HAP-1 (cell line): ENCODE measurements around the gene F10.

ENCODE experiments used
- DNase-seq, 2 experiments: peaks; one replicate each; pipeline ENCODE4 v3.0.0-alpha.2; 2016 to 2020; ENCODE audit warnings: low spot score in 2 of 2
- H3K27me3 ChIP-seq: fragments of 250-450 bp; sonication (Bioruptor Pico); 2 replicates; pipeline ENCODE4 v1.5.1; 2020; ENCODE audit warnings: low read depth, mild to moderate bottlenecking, moderate library complexity
- H3K36me3 ChIP-seq: fragments of 250-450 bp; sonication (Bioruptor Pico); replicated peaks from 2 replicates; pipeline ENCODE4 v1.5.1; 2020; ENCODE audit warnings: mild to moderate bottlenecking
- H3K4me1 ChIP-seq: fragments of 250-450 bp; sonication (Bioruptor Pico); 2 replicates; pipeline ENCODE4 v1.5.1; 2020; ENCODE audit warnings: mild to moderate bottlenecking
- H3K4me3 ChIP-seq: fragments of 250-450 bp; sonication (Bioruptor Pico); 2 replicates; pipeline ENCODE4 v1.5.1; 2020; ENCODE audit warnings: mild to moderate bottlenecking, moderate library complexity
- H3K9me3 ChIP-seq: fragments of 250-450 bp; sonication (Bioruptor Pico); 2 replicates; pipeline ENCODE4 v1.5.1; 2020; ENCODE audit warnings: mild to moderate bottlenecking, moderate library complexity
- in situ Hi-C: fragments of 300-500 bp; cut with MboI; formaldehyde crosslinking; loops from 3 replicates; pipeline ENCODE4 v1.14.3; 2020; ENCODE audit warnings: low sequenced_read_pairs, inconsistent platforms, mixed read lengths

Gene F10

DNA sequence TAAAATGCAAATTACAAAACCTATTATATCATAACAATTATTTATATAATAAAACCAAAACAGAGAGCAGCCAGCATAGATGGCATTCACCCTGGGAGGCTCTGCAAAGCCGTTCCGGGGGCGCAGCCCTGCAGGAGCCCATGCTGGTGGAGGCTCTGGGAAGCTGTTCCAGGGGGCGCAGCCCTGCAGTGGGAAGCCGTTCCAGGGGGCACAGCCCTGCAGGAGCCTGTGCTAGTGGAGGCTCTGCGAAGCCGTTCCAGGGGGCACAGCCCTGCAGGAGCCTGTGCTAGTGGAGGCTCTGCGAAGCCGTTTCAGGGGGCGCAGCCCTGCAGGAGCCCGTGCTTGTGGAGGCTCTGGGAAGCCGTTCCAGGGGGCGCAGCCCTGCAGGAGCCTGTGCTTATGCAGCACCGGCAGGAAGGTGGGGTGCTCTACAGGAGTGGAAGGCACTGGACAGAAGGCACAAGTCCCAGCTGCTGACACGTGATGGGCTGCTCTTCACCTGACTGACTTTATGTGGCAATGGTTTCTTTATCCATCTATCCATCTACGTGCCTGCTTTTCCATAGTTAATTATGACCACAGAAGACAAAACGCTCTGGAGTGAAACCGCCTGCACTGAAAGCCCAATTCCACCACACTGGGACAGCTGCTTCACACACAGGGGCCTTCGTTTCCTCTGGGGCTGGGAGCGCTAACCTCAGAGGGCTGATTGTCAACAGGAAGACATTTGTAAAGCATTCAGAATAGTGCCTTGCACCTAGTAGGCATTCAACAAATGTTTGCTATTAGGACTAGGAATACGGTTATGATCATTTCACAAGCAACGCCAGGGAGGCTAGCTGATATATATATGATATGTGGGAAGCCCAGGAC, 62.2 kb downstream of the F10 start:
- H3K36me3 ChIP-seq = peaks cover 64% of the 10 kb centered on the region
- no peak for DNase-seq
- no peaks in the 10 kb centered on the region for H3K27me3 ChIP-seq
- H3K4me3 ChIP-seq = no peak overlapping the region
- in situ Hi-C loops = no loop called here
- H3K4me1 ChIP-seq = no peaks in the 10 kb centered on the region
- no peaks in the 10 kb centered on the region for H3K9me3 ChIP-seq

DNA sequence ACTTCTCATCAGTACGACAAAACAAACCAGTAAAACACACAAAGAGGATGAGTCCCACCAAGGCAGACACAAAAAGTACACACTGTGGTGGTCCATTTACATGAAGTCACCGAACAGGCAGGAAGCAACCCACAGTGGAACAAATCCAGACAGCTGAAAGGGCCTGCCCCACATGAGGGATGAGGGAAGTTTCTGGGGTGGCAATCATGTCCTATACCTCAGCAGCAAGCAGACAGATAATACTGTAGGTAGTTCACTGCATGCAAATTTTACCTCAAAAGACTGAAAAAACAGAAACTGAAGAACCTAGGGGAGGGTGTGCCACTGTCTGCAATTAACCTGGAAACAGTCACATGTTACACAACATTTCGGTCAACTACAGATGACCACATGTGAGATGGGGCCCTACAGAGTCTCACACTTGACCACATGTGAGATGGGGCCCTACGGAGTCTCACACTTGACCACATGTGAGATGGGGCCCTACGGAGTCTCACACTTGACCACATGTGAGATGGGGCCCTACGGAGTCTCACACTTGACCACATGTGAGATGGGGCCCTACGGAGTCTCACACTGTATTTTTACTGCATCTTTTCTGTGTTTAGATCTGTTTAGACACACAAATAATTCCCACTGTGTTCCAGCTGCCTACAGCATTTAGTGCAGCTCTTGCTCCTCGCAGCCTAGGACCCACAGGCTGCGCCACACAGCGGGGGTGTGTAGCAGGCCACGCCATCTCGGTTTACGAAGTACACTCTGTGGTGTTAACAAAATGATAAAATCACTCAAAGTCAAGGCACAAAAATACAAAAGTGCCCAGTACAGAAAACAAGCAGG, 63.7 kb downstream of the F10 start:
- Histone ChIP-seq H3K4me3 (no peak overlapping the region), H3K4me1 (no peaks in the 10 kb centered on the region), H3K36me3 (peaks cover 56% of the 10 kb centered on the region), H3K27me3 (no peaks in the 10 kb centered on the region), H3K9me3 (no peaks in the 10 kb centered on the region)
- in situ Hi-C loops = no loop called here
- DNase-seq = no peak

DNA sequence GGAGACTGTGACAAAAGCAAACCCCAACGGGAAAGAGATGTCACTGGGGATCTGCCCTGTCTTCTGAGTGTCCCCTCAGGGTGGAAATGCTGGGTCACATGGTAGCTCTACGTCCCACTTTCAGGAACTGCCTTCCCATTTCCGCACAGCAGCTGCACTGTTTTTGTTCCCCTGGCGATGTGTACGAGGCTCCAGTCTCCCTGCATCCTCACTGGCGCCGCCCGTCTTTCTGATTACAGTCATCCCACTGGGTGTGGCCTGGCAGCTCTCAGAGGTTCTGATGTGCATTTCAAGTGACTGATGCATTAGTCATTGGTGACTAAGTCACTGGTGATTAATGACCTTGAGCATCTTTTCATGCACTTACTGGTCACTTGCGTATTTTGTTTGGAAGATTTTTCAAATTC, 64.7 kb downstream of the F10 start:
- in situ Hi-C loops = no loop called here
- H3K9me3 ChIP-seq = no peaks in the 10 kb centered on the region
- H3K27me3 ChIP-seq = no peaks in the 10 kb centered on the region
- no peaks in the 10 kb centered on the region for H3K4me1 ChIP-seq
- peak; percentile 8 to 60 for DNase-seq
- H3K4me3 ChIP-seq = no peak overlapping the region
- H3K36me3 ChIP-seq = peaks cover 49% of the 10 kb centered on the region

DNA sequence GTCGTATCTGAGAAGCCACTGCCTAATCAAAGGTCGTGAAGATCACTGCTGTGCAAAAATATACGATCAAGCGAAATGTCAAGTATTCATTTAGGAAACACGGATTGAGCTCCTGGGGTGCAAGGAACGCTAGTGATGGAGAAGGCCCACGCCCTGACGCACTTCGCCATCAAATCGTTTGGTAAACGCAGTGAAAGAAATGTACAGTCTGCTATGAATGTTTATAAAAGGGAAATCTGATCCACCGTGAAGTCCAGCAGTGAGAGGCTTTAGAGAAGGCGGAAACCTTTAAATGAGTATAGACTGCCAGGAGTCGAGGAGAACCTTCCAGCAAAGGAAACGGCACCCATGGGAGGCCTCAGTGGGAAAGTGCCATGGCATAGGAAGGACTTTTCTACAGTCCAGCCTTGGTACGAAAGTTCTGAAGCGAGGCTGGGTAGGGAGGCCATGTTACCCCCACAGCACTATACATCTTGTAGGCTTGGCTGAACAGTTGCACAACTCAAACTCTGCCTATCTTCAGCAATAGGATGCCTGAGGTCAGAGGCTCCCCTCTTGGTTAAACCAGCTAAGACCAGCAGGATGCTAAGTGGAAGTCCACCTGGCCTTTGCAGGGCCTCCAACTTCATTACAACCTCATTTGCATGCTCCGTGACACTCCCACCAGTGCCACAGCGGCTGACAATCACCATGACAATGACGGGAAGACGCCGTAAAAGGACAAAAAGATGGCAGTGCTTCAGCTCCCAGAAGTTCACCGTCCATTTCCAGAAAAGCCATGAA, 65.5 kb downstream of the F10 start:
- H3K4me3 ChIP-seq = no peak overlapping the region
- no peaks in the 10 kb centered on the region for H3K4me1 ChIP-seq
- in situ Hi-C loops = no loop called here
- no peaks in the 10 kb centered on the region for H3K27me3 ChIP-seq
- H3K36me3 ChIP-seq = peaks cover 55% of the 10 kb centered on the region
- no peak for DNase-seq
- no peaks in the 10 kb centered on the region for H3K9me3 ChIP-seq

DNA sequence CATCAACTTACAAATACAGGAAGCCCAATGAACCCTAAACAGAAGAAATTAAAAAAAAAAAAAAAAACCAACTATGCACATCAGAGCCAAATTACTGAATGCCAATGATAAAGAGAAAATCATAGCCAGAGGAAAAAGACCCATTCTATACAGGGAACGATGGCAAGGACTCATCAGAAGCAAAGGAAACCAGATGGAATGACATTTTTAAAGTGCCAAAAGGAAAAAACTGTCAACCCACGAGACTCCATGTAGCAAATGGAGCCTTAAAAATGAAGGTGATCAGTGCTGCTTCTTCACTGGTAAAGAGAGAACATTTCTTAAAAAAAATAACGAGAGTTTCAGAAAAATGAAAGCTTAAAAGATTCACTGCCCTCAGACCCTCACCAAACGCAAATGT, 67.6 kb downstream of the F10 start:
- no peak for DNase-seq
- H3K4me3 ChIP-seq = no peak overlapping the region
- peaks cover 62% of the 10 kb centered on the region for H3K36me3 ChIP-seq
- H3K4me1 ChIP-seq = no peaks in the 10 kb centered on the region
- H3K27me3 ChIP-seq = no peaks in the 10 kb centered on the region
- in situ Hi-C loops = no loop called here
- H3K9me3 ChIP-seq = no peaks in the 10 kb centered on the region

DNA sequence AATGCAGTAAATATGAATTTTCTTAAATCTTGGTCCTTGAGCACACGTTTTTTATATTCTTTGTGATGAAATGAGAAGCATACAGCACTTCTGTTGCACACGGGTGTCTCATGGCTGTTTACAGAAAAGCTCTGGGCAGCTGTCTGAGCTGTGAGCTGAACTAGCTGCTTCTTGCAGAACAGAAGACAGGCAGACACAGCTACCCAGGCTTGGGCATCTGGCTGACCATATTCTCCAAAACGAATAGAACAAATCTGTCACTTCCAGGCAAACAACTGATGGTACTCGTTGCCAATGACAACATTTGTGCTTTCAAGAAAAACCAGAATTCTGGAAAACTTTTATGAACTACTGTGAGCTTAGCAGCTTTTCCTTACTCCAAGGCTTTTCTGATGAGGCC, 69.7 kb downstream of the F10 start:
- Histone ChIP-seq H3K4me1 (no peaks in the 10 kb centered on the region), H3K36me3 (peaks cover 66% of the 10 kb centered on the region), H3K9me3 (no peaks in the 10 kb centered on the region), H3K27me3 (no peaks in the 10 kb centered on the region), H3K4me3 (no peak overlapping the region)
- no peak for DNase-seq
- in situ Hi-C loops = no loop called here

DNA sequence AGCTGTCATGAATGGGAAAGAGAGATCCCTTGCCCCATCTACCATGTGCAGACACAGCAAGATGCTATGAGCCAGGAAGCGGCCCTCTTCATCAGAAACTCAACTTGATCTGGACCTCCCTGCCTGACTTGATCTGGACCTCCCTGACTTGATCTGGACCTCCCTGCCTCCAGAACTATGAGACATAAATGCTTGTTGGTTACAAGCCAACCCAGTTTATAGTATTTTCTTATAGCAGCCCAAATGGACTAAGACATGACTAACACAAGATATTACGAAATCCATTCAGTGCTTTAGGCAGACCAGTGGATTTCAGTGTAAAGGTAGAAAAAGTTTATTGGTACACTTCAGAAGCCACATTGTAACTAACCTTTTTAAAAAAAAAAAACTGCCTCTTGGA, 70.3 kb downstream of the F10 start:
- Histone ChIP-seq H3K9me3 (no peaks in the 10 kb centered on the region), H3K27me3 (no peaks in the 10 kb centered on the region), H3K36me3 (peaks cover 67% of the 10 kb centered on the region), H3K4me3 (no peak overlapping the region), H3K4me1 (no peaks in the 10 kb centered on the region)
- in situ Hi-C loops = no loop called here
- DNase-seq = no peak

DNA sequence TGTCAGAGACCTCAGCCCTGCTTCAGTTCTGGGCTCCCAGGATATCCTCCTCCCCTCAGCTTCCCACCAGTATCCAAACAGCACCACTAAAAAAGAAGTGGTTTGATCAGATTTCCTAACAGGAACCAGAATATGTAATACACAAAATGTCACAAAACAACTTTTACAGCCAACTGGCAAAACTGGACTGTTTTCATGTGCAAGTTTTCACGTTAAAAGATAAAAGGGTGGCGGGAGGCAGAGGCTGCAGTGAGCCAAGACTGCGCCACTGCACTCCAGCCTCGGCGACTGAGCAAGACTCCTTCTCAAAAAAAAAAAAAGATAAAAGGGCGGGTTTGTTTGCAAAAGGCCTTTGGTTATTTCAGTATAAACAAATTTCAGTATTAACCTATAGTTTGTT, 72.8 kb downstream of the F10 start:
- Histone ChIP-seq H3K4me1 (no peaks in the 10 kb centered on the region), H3K36me3 (peaks cover 77% of the 10 kb centered on the region), H3K4me3 (no peak overlapping the region), H3K27me3 (no peaks in the 10 kb centered on the region), H3K9me3 (no peaks in the 10 kb centered on the region)
- DNase-seq = no peak
- in situ Hi-C loops = no loop called here

DNA sequence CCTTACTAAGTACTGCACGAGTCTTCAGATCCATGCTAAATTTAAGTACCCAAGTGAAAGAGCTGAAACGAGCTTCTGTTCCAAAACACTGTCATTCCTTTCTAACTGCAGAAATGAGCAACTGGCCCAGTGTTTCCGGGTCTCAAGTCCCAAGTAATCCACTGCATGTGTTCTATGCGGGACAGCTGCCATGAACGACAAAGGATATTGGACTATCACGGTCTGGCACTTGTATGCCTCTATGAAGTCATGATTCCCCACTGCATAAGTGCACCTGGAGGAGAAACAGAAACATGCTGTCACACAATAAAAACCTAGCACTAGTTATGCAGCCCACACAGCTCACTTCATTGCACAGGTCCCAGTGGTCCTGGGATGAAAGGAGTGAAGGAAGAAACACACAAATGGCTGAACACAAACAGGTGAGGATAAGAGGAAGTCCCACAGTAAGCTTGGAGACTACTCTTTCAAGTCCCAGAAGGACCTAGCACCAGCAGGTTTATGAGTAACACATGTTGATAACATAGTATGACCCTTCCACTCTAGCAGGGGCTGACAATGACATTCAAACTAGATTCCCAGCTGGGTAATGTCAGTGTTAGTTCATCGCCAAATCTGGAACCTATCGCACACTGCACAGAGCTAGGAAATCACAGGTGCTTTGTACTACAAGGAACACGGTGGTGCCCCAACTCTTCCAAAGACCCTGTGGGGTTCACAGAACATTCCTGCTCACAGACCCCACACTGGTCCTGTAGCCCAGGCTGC, 74.6 kb downstream of the F10 start:
- no peaks in the 10 kb centered on the region for H3K27me3 ChIP-seq
- H3K4me1 ChIP-seq = no peaks in the 10 kb centered on the region
- no peak overlapping the region for H3K4me3 ChIP-seq
- H3K9me3 ChIP-seq = no peaks in the 10 kb centered on the region
- peaks cover 72% of the 10 kb centered on the region for H3K36me3 ChIP-seq
- DNase-seq = no peak
- in situ Hi-C loops = no loop called here
